Osteocyte (in vitro differentiated cells): ENCODE measurements around the gene KLRF1. TPM values are rescaled to one million over a fixed set of nuclear protein-coding genes. Genes with fewer than 3 reads are reported as not detected.

Experiments used
- DNase-seq: peaks from one replicate; pipeline ENCODE4 v3.0.0; 2021; ENCODE audit warnings: mixed read lengths; ENCODE audit not compliant: unreplicated experiment; ENCODE audit errors: extremely low spot score
- H3K27ac Mint-ChIP-seq: one replicate; pipeline ENCODE4 v1.8.0; 2021; ENCODE audit warnings: mild to moderate bottlenecking, mixed read lengths; ENCODE audit not compliant: unreplicated experiment
- H3K27me3 Mint-ChIP-seq: one replicate; pipeline ENCODE4 v1.8.0; 2021; ENCODE audit warnings: mixed read lengths; ENCODE audit not compliant: unreplicated experiment
- H3K36me3 Mint-ChIP-seq: one replicate; pipeline ENCODE4 v1.8.0; 2021; ENCODE audit warnings: mixed read lengths; ENCODE audit not compliant: unreplicated experiment
- H3K4me1 Mint-ChIP-seq: one replicate; pipeline ENCODE4 v1.8.0; 2021; ENCODE audit warnings: mixed read lengths; ENCODE audit not compliant: unreplicated experiment
- H3K4me3 Mint-ChIP-seq: one replicate; pipeline ENCODE4 v1.8.0; 2021; ENCODE audit warnings: mild to moderate bottlenecking, moderate library complexity, mixed read lengths; ENCODE audit not compliant: unreplicated experiment
- H3K9me3 Mint-ChIP-seq: one replicate; pipeline ENCODE4 v1.8.0; 2021; ENCODE audit warnings: mixed read lengths; ENCODE audit not compliant: unreplicated experiment
- CTCF ChIP-seq: fragments of 200-600 bp; sonication (generic); IDR thresholded peaks from 2 replicates; pipeline ENCODE4 v1.5.0; 2021; ENCODE audit warnings: antibody characterized with exemption, mild to moderate bottlenecking, moderate library complexity
- total RNA-seq: library from RNA; stranded (reverse); gene quantifications from 2 replicates; pipeline ENCODE4 v1.2.1, GENCODE V29; 2021

The KLRF1 gene
- total RNA-seq, 1 donor from 2014 or later: not detected

- H3K4me3 Mint-ChIP-seq: no peak overlapping the region
- DNase-seq: no peak
- no peaks in the 10 kb centered on the region for H3K27me3 Mint-ChIP-seq
- no peaks in the 10 kb centered on the region for H3K4me1 Mint-ChIP-seq
- H3K27ac Mint-ChIP-seq: no peak overlapping the region
- H3K36me3 Mint-ChIP-seq: no peaks in the 10 kb centered on the region
- peak; percentile 19 for TF ChIP-seq CTCF
- no peaks in the 10 kb centered on the region for H3K9me3 Mint-ChIP-seq
Observed at GRCh38 chr12:9797722-9798619, 29.3 kb upstream of the KLRF1 start.

- Mint-ChIP-seq H3K4me3 (no peak overlapping the region), H3K36me3 (no peaks in the 10 kb centered on the region), H3K27me3 (no peaks in the 10 kb centered on the region), H3K9me3 (no peaks in the 10 kb centered on the region), H3K4me1 (no peaks in the 10 kb centered on the region), H3K27ac (no peak overlapping the region)
- DNase-seq: no peak
- TF ChIP-seq CTCF: no peak
Observed at GRCh38 chr12:9799961-9800360, 27.3 kb upstream of the KLRF1 start.

- Mint-ChIP-seq H3K36me3 (no peaks in the 10 kb centered on the region), H3K4me3 (no peak overlapping the region)
Observed at GRCh38 chr12:9805883-9806282, 21.4 kb upstream of the KLRF1 start.

GRCh38 chr12:9806714-9807113 is 20.6 kb upstream of the KLRF1 start:
- no peak overlapping the region for H3K4me3 Mint-ChIP-seq
- no peaks in the 10 kb centered on the region for H3K36me3 Mint-ChIP-seq
- H3K27me3 Mint-ChIP-seq: peaks cover 21% of the 10 kb centered on the region
- TF ChIP-seq CTCF: no peak
- no peak for DNase-seq
- H3K4me1 Mint-ChIP-seq: no peaks in the 10 kb centered on the region
- no peak overlapping the region for H3K27ac Mint-ChIP-seq
- no peaks in the 10 kb centered on the region for H3K9me3 Mint-ChIP-seq

More at GRCh38 chr12:9805883-9806282, 21.4 kb upstream of the KLRF1 start:
- Mint-ChIP-seq H3K27ac (no peak overlapping the region), H3K4me1 (no peaks in the 10 kb centered on the region), H3K27me3 (peaks cover 14% of the 10 kb centered on the region), H3K9me3 (no peaks in the 10 kb centered on the region)
- no peak for DNase-seq
- TF ChIP-seq CTCF: no peak

GRCh38 chr12:9808504-9808903 is 18.8 kb upstream of the KLRF1 start:
- no peak overlapping the region for H3K27ac Mint-ChIP-seq
- H3K4me1 Mint-ChIP-seq: no peaks in the 10 kb centered on the region

More at GRCh38 chr12:9808504-9808903, 18.8 kb upstream of the KLRF1 start:
- H3K4me3 Mint-ChIP-seq: no peak overlapping the region
- peaks cover 21% of the 10 kb centered on the region for H3K27me3 Mint-ChIP-seq
- no peaks in the 10 kb centered on the region for H3K36me3 Mint-ChIP-seq
- no peaks in the 10 kb centered on the region for H3K9me3 Mint-ChIP-seq
- no peak for DNase-seq
- no peak for TF ChIP-seq CTCF
